Measurements from ENCODE around the gene GAL3ST2. TPM values are rescaled to one million over a fixed set of nuclear protein-coding genes. Genes with fewer than 3 reads are reported as not detected.
A peak's percentile ranks its signal among the peaks of the same experiment; 100 is the strongest.
"Not testable (repeated sequence)": the region's sequence is repeated elsewhere in the genome, so short reads cannot be mapped to it uniquely, and the experiment has no call there.

GAL3ST2 gene
- total RNA-seq, 2 experiments from 2014 or later: not detected

- H3K9me3 Mint-ChIP-seq: not testable (repeated sequence)
- intact Hi-C loops (cut with micrococcal nuclease): loop anchor here (5.0 kb wide), 2 partner anchors 42 to 57 kb away; partner anchors contain the start of gene PDCD1
Observed at GRCh38 chr2:241800198-241800903, 23.7 kb downstream of the GAL3ST2 start.

GRCh38 chr2:241801611-241802420, 25.2 kb downstream of the GAL3ST2 start:
- Mint-ChIP-seq H3K27me3 (ENCODE audit: low read depth) (peaks cover 8% of the 10 kb centered on the region), H3K4me1 (ENCODE audit: low read depth) (peaks cover 12% of the 10 kb centered on the region), H3K4me3 (no peak overlapping the region), H3K27ac (no peak overlapping the region), H3K9me3 (no peaks in the 10 kb centered on the region), H3K36me3 (ENCODE audit: low read depth) (no peaks in the 10 kb centered on the region)
- CTCF ChIA-PET: no interaction called here
- intact Hi-C loops (cut with micrococcal nuclease): loop anchor here (5.0 kb wide), 2 partner anchors 40 to 55 kb away; partner anchors contain the start of gene PDCD1
- DNase-seq: no peak

More at GRCh38 chr2:241800198-241800903, 23.7 kb downstream of the GAL3ST2 start:
- not testable (repeated sequence) for H3K27me3 Mint-ChIP-seq (ENCODE audit: low read depth); DNase-seq; H3K36me3 Mint-ChIP-seq (ENCODE audit: low read depth); H3K4me3 Mint-ChIP-seq; H3K27ac Mint-ChIP-seq
- CTCF ChIA-PET: interaction anchor here (0.8 kb wide), 1 partner anchor 8 kb away, joined by 3 read pairs; no protein-coding TSS in a partner anchor
- H3K4me1 Mint-ChIP-seq (ENCODE audit: low read depth): peaks cover 12% of the 10 kb centered on the region

- intact Hi-C loops (cut with micrococcal nuclease): loop anchor here (5.0 kb wide), 2 partner anchors 40 to 55 kb away; partner anchors contain the start of gene PDCD1
- no peaks in the 10 kb centered on the region for H3K9me3 Mint-ChIP-seq
- DNase-seq: no peak
Observed at GRCh38 chr2:241802421-241803318, 26.0 kb downstream of the GAL3ST2 start.

GRCh38 chr2:241803387-241804325, 27.0 kb downstream of the GAL3ST2 start:
- Mint-ChIP-seq H3K36me3 (ENCODE audit: low read depth) (no peaks in the 10 kb centered on the region), H3K9me3 (no peaks in the 10 kb centered on the region), H3K27me3 (ENCODE audit: low read depth) (peaks cover 8% of the 10 kb centered on the region), H3K4me1 (ENCODE audit: low read depth) (peaks cover 12% of the 10 kb centered on the region), H3K4me3 (peak overlapping the region; percentile 48), H3K27ac (no peak overlapping the region)
- intact Hi-C loops (cut with micrococcal nuclease): loop anchor here (5.0 kb wide), 2 partner anchors 39 to 54 kb away; partner anchors contain the start of gene PDCD1
- DNase-seq: peak; percentile 35
- CTCF ChIA-PET: interaction anchor here (0.6 to 1.5 kb wide), 3 partner anchors 65 to 88 kb away, joined by 3 to 6 read pairs (median 6); no protein-coding TSS in a partner anchor

More at GRCh38 chr2:241802421-241803318, 26.0 kb downstream of the GAL3ST2 start:
- Mint-ChIP-seq H3K36me3 (ENCODE audit: low read depth) (no peaks in the 10 kb centered on the region), H3K27me3 (ENCODE audit: low read depth) (peaks cover 8% of the 10 kb centered on the region), H3K4me3 (no peak overlapping the region), H3K4me1 (ENCODE audit: low read depth) (peaks cover 12% of the 10 kb centered on the region), H3K27ac (no peak overlapping the region)
- CTCF ChIA-PET: interaction anchor here (1.3 kb wide), 1 partner anchor 76 kb away, joined by 6 read pairs; no protein-coding TSS in a partner anchor

GRCh38 chr2:241804326-241805229, 28.0 kb downstream of the GAL3ST2 start:
- CTCF ChIA-PET: interaction anchor here (1.3 to 1.5 kb wide), 2 partner anchors 64 to 74 kb away, joined by 6 read pairs; no protein-coding TSS in a partner anchor
- intact Hi-C loops (cut with micrococcal nuclease): loop anchor here (5.0 kb wide), 2 partner anchors 38 to 53 kb away; partner anchors contain the start of gene PDCD1
- no peaks in the 10 kb centered on the region for H3K9me3 Mint-ChIP-seq
- H3K27ac Mint-ChIP-seq: no peak overlapping the region
- H3K27me3 Mint-ChIP-seq (ENCODE audit: low read depth): peaks cover 8% of the 10 kb centered on the region
- peak; percentile 25 for DNase-seq
- no peaks in the 10 kb centered on the region for H3K36me3 Mint-ChIP-seq (ENCODE audit: low read depth)
- peaks cover 12% of the 10 kb centered on the region for H3K4me1 Mint-ChIP-seq (ENCODE audit: low read depth)
- peak overlapping the region; percentile 48 for H3K4me3 Mint-ChIP-seq

- H3K4me1 Mint-ChIP-seq (ENCODE audit: low read depth): peaks cover 12% of the 10 kb centered on the region
- CTCF ChIA-PET; intact Hi-C loops (cut with micrococcal nuclease); H3K27me3 Mint-ChIP-seq (ENCODE audit: low read depth); H3K9me3 Mint-ChIP-seq; H3K27ac Mint-ChIP-seq; H3K36me3 Mint-ChIP-seq (ENCODE audit: low read depth); DNase-seq; H3K4me3 Mint-ChIP-seq: not testable (repeated sequence)
Observed at GRCh38 chr2:241806217-241806616, 29.6 kb downstream of the GAL3ST2 start.

- H3K27ac Mint-ChIP-seq: no peak overlapping the region
- CTCF ChIA-PET: no interaction called here
- no peaks in the 10 kb centered on the region for H3K36me3 Mint-ChIP-seq (ENCODE audit: low read depth)
- peaks cover 8% of the 10 kb centered on the region for H3K27me3 Mint-ChIP-seq (ENCODE audit: low read depth)
- DNase-seq: no peak
- no peaks in the 10 kb centered on the region for H3K9me3 Mint-ChIP-seq
- H3K4me3 Mint-ChIP-seq: no peak overlapping the region
- intact Hi-C loops (cut with micrococcal nuclease): no loop called here
- H3K4me1 Mint-ChIP-seq (ENCODE audit: low read depth): peaks cover 12% of the 10 kb centered on the region
Observed at GRCh38 chr2:241808051-241808720, 31.6 kb downstream of the GAL3ST2 start.

GRCh38 chr2:241808721-241809382, 32.2 kb downstream of the GAL3ST2 start, which contains the start of gene NEU4:
Gene NEU4 (plus strand): TSS chr2:241809193. CDS start chr2:241814485, 5,292 bp downstream.
- CTCF ChIA-PET: no interaction called here
- Mint-ChIP-seq H3K36me3 (ENCODE audit: low read depth) (no peaks in the 10 kb centered on the region), H3K27ac (no peak within 1 kb of the TSS), H3K4me3 (no peak within 1 kb of the TSS), H3K4me1 (ENCODE audit: low read depth) (peaks cover 9% of the 10 kb centered on the region), H3K9me3 (no peaks in the 10 kb centered on the region), H3K27me3 (ENCODE audit: low read depth) (peaks cover 5% of the 10 kb centered on the region)
- intact Hi-C loops (cut with micrococcal nuclease): no loop called here
- DNase-seq: no peak

GRCh38 chr2:241809383-241810306, 33.0 kb downstream of the GAL3ST2 start:
- no peak for DNase-seq
- peaks cover 4% of the 10 kb centered on the region for H3K4me1 Mint-ChIP-seq (ENCODE audit: low read depth)
- H3K27ac Mint-ChIP-seq: no peak overlapping the region
- H3K27me3 Mint-ChIP-seq (ENCODE audit: low read depth): peaks cover 3% of the 10 kb centered on the region
- no peak overlapping the region for H3K4me3 Mint-ChIP-seq
- intact Hi-C loops (cut with micrococcal nuclease): no loop called here
- CTCF ChIA-PET: no interaction called here
- H3K9me3 Mint-ChIP-seq: no peaks in the 10 kb centered on the region
- H3K36me3 Mint-ChIP-seq (ENCODE audit: low read depth): no peaks in the 10 kb centered on the region

Measured in activated naive CD4-positive, alpha-beta T cell treated with anti-CD3 and anti-CD28 coated beads for 36 hours (primary cell).